H9 (cell line): ENCODE measurements around the gene PKDCC. TPM values are rescaled to one million over a fixed set of nuclear protein-coding genes. Genes with fewer than 3 reads are reported as not detected.
A peak's percentile ranks its signal among the peaks of the same experiment; 100 is the strongest.

Experiments
- DNase-seq: peaks from one replicate; pipeline ENCODE4 v3.0.0-alpha.2; 2017
- H2AFZ ChIP-seq: one replicate; pipeline ENCODE4 v1.6.1; 2013; ENCODE audit warnings: mild to moderate bottlenecking, low read length, control low read depth, moderate library complexity
- H2AK5ac ChIP-seq: 2 replicates; pipeline ENCODE4 v1.6.1; 2013; ENCODE audit warnings: low read length, control low read depth, mixed read lengths; ENCODE audit not compliant: insufficient read length
- H2BK120ac ChIP-seq: one replicate; pipeline ENCODE4 v1.6.1; 2013; ENCODE audit warnings: low read depth, mild to moderate bottlenecking, low read length, control low read depth, inconsistent platforms; ENCODE audit not compliant: poor library complexity, severe bottlenecking
- H2BK12ac ChIP-seq: 2 replicates; pipeline ENCODE4 v1.6.1; 2013; ENCODE audit warnings: low read length, control low read depth, mixed read lengths, low read depth; ENCODE audit not compliant: insufficient read length
- H2BK15ac ChIP-seq: 2 replicates; pipeline ENCODE4 v1.6.1; 2013; ENCODE audit warnings: low read depth, low read length, control low read depth
- H2BK20ac ChIP-seq: one replicate; pipeline ENCODE4 v1.6.1; 2013; ENCODE audit warnings: low read depth, mild to moderate bottlenecking, low read length, control low read depth, inconsistent platforms; ENCODE audit not compliant: poor library complexity, severe bottlenecking
- H2BK5ac ChIP-seq: 2 replicates; pipeline ENCODE4 v1.6.1; 2013; ENCODE audit warnings: low read length, control low read depth, mixed read lengths; ENCODE audit not compliant: insufficient read length
- H3K14ac ChIP-seq: 2 replicates; pipeline ENCODE4 v1.6.1; 2013; ENCODE audit warnings: low read length, control low read depth; ENCODE audit not compliant: insufficient read depth
- H3K18ac ChIP-seq: 2 replicates; pipeline ENCODE4 v1.6.1; 2013; ENCODE audit warnings: low read depth, mild to moderate bottlenecking, mixed read lengths, low read length, control low read depth; ENCODE audit not compliant: insufficient read length
- H3K23ac ChIP-seq: 2 replicates; pipeline ENCODE4 v1.6.1; 2013; ENCODE audit warnings: low read length, control low read depth, mixed read lengths, low read depth; ENCODE audit not compliant: insufficient read length
- H3K23me2 ChIP-seq: 2 replicates; pipeline ENCODE4 v1.6.1; 2013; ENCODE audit warnings: low read depth, mild to moderate bottlenecking, mixed read lengths, low read length, control low read depth; ENCODE audit not compliant: insufficient read length, poor library complexity, severe bottlenecking
- H3K27ac ChIP-seq: 2 replicates; pipeline ENCODE4 v1.5.1; 2013; ENCODE audit warnings: low read length, control low read depth, mixed read lengths, low read depth; ENCODE audit not compliant: insufficient read length
- H3K27me3 ChIP-seq: 2 replicates; pipeline ENCODE4 v1.6.1; 2013; ENCODE audit warnings: low read length, control low read depth, inconsistent platforms; ENCODE audit not compliant: insufficient read depth
- H3K4ac ChIP-seq: 2 replicates; pipeline ENCODE4 v1.6.1; 2013; ENCODE audit warnings: low read depth, mild to moderate bottlenecking, control low read depth, inconsistent platforms, low read length, moderate library complexity
- H3K4me1 ChIP-seq: 2 replicates; pipeline ENCODE4 v1.6.1; 2013; ENCODE audit warnings: low read length, control low read depth, inconsistent platforms; ENCODE audit not compliant: insufficient read depth
- H3K4me2 ChIP-seq: 2 replicates; pipeline ENCODE4 v1.6.1; 2013; ENCODE audit warnings: low read length, control low read depth, mixed read lengths; ENCODE audit not compliant: insufficient read length, insufficient read depth
- H3K56ac ChIP-seq: 2 replicates; pipeline ENCODE4 v1.6.1; 2013; ENCODE audit warnings: low read depth, mild to moderate bottlenecking, mixed read lengths, low read length, control low read depth; ENCODE audit not compliant: insufficient read length
- H3K79me1 ChIP-seq: 2 replicates; pipeline ENCODE4 v1.6.1; 2013; ENCODE audit warnings: low read depth, mild to moderate bottlenecking, moderate library complexity, low read length, control low read depth, inconsistent platforms; ENCODE audit not compliant: insufficient read depth, poor library complexity, severe bottlenecking
- H3K79me2 ChIP-seq: 2 replicates; pipeline ENCODE4 v1.6.1; 2013; ENCODE audit warnings: low read length, control low read depth, inconsistent platforms; ENCODE audit not compliant: insufficient read depth
- H3K9ac ChIP-seq: 2 replicates; pipeline ENCODE4 v1.6.1; 2013; ENCODE audit warnings: low read length, control low read depth, mixed read lengths; ENCODE audit not compliant: insufficient read length; ENCODE audit errors: extremely low read depth
- H3K9me3 ChIP-seq: one replicate; pipeline ENCODE4 v1.6.1; 2013; ENCODE audit warnings: low read depth, low read length, inconsistent platforms; ENCODE audit not compliant: control insufficient read depth
- H3T11ph ChIP-seq: one replicate; pipeline ENCODE4 v1.6.1; 2013; ENCODE audit warnings: mild to moderate bottlenecking, low read length, control low read depth, inconsistent platforms
- H4K20me1 ChIP-seq: one replicate; pipeline ENCODE4 v1.6.1; 2013; ENCODE audit not compliant: control insufficient read depth, insufficient read length, insufficient read depth
- H4K5ac ChIP-seq: 2 replicates; pipeline ENCODE4 v1.6.1; 2013; ENCODE audit warnings: low read depth, mild to moderate bottlenecking, mixed read lengths, low read length, control low read depth; ENCODE audit not compliant: insufficient read length
- H4K8ac ChIP-seq: replicated peaks from 2 replicates; pipeline ENCODE4 v1.6.1; 2013; ENCODE audit warnings: low read length, control low read depth, mixed read lengths, low read depth; ENCODE audit not compliant: insufficient read length
- H4K91ac ChIP-seq: 2 replicates; pipeline ENCODE4 v1.6.1; 2013; ENCODE audit warnings: low read depth, mild to moderate bottlenecking, moderate library complexity, mixed read lengths, low read length, control low read depth; ENCODE audit not compliant: insufficient read length
- H3K27ac Mint-ChIP-seq, 3 experiments: 2 replicates in 2 of 3; 3 replicates in 1 of 3; pipeline ENCODE4 v1.8.0; 2020 to 2021; ENCODE audit warnings: mixed read lengths in 3 of 3, mild to moderate bottlenecking in 1 of 3, moderate library complexity in 1 of 3
- H3K27me3 Mint-ChIP-seq: 2 replicates; pipeline ENCODE4 v1.8.0; 2021; ENCODE audit warnings: low read depth, mild to moderate bottlenecking, moderate library complexity, mixed read lengths
- H3K36me3 Mint-ChIP-seq, 3 experiments: 2 replicates in 2 of 3; 3 replicates in 1 of 3; pipeline ENCODE4 v1.8.0; 2020 to 2021; ENCODE audit warnings: low read depth in 3 of 3, mixed read lengths in 3 of 3; ENCODE audit not compliant: insufficient read depth in 1 of 3
- H3K4me1 Mint-ChIP-seq, 2 experiments: 2 replicates each; pipeline ENCODE4 v1.8.0; 2020; ENCODE audit warnings: mixed read lengths in 2 of 2
- H3K4me3 Mint-ChIP-seq, 2 experiments: 2 replicates in 1 of 2; 3 replicates in 1 of 2; pipeline ENCODE4 v1.8.0; 2020 to 2021; ENCODE audit warnings: mild to moderate bottlenecking in 2 of 2, mixed read lengths in 2 of 2, moderate library complexity in 1 of 2
- H3K9me3 Mint-ChIP-seq, 2 experiments: 2 replicates in 1 of 2; 3 replicates in 1 of 2; pipeline ENCODE4 v1.8.0; 2020; ENCODE audit warnings: mild to moderate bottlenecking in 2 of 2, mixed read lengths in 2 of 2, moderate library complexity in 1 of 2
- CTCF ChIP-seq: fragments of 200-600 bp; sonication (generic); conservative IDR thresholded peaks from 3 replicates; pipeline ENCODE4 v1.8.0; 2021; ENCODE audit warnings: antibody characterized with exemption, mild to moderate bottlenecking
- WGBS: extraction: QIAGEN DNeasy Blood & Tissue Kit; methylation state at CpG from one replicate; pipeline ENCODE4 v1.1.7; 2013; ENCODE audit warnings: missing lambda C conversion rate, low lambda C conversion rate, mixed read lengths; ENCODE audit not compliant: insufficient read length; ENCODE audit errors: extremely low coverage; 5-methylcytosine and 5-hydroxymethylcytosine counted together
- total RNA-seq: library from RNA; stranded (reverse); gene quantifications from 2 replicates; pipeline ENCODE4 v1.2.1, GENCODE V29; 2021

PKDCC gene
- total RNA-seq, 1 experiment from 2014 or later, result 134 TPM

- Histone ChIP-seq H3K56ac (no peak overlapping the region), H3K4ac (no peak overlapping the region), H3K18ac (peak overlapping the region; percentile 18), H3K4me2 (no peak overlapping the region), H3K27ac (no peak overlapping the region), H3K4me1 (peaks cover 20% of the 10 kb centered on the region; the same call in 1 of the 2 replicates), H4K91ac (no peak overlapping the region), H2BK20ac (no peak overlapping the region), H3K23me2 (no peaks in the 10 kb centered on the region), H2BK12ac (no peak overlapping the region), H4K5ac (no peak overlapping the region), H3T11ph (no peak overlapping the region), H3K9me3 (no peaks in the 10 kb centered on the region), H3K79me2 (no peaks in the 10 kb centered on the region), H2AK5ac (no peak overlapping the region), H3K9ac (no peak overlapping the region), H2AFZ (no peak overlapping the region), H3K23ac (no peak overlapping the region), H2BK5ac (no peak overlapping the region), H4K20me1 (no peaks in the 10 kb centered on the region), H3K14ac (no peak overlapping the region), H4K8ac (no peak overlapping the region), H2BK120ac (no peak overlapping the region), H2BK15ac (no peak overlapping the region), H3K79me1 (no peaks in the 10 kb centered on the region), H3K27me3 (peaks cover 2% of the 10 kb centered on the region; the same call in 1 of the 2 replicates)
- TF ChIP-seq CTCF, result no peak
- peaks cover 5 to 8% (median 6%) of the 10 kb centered on the region in 3 experiments; a peak in 6 of 7 replicates for H3K36me3 Mint-ChIP-seq
- peak overlapping the region in 1 of 2 experiments; percentile 19; a peak in 2 of 5 replicates for H3K4me3 Mint-ChIP-seq
- DNase-seq, result no peak
- H3K27ac Mint-ChIP-seq, result peak overlapping the region in 1 of 3 experiments; percentile 17; a peak in 2 of 7 replicates
- WGBS, result no CpG with 5 or more reads among the region's 4 CpGs
- peaks cover 58% of the 10 kb centered on the region in 2 experiments for H3K4me1 Mint-ChIP-seq
- H3K27me3 Mint-ChIP-seq, result peaks cover 21% of the 10 kb centered on the region
- H3K9me3 Mint-ChIP-seq, result peaks cover 3 to 6% of the 10 kb centered on the region in 2 experiments; a peak in 4 of 5 replicates
Measured at GRCh38 chr2:42031281-42032223, 16.3 kb upstream of the PKDCC start.
